HG03469 (cell line): ENCODE data around the gene KLHL18.
"Not testable (repeated sequence)": the region's sequence is repeated elsewhere in the genome, so short reads cannot be mapped to it uniquely, and the experiment has no call there.

Experiments used
- ATAC-seq: cut with Tn5 transposase; IDR thresholded peaks from one replicate; pipeline ENCODE4 v1.9.1; 2021; ENCODE audit warnings: mild to moderate bottlenecking, moderate library complexity, moderate number of reproducible peaks; ENCODE audit not compliant: unreplicated experiment

The KLHL18 gene

DNA sequence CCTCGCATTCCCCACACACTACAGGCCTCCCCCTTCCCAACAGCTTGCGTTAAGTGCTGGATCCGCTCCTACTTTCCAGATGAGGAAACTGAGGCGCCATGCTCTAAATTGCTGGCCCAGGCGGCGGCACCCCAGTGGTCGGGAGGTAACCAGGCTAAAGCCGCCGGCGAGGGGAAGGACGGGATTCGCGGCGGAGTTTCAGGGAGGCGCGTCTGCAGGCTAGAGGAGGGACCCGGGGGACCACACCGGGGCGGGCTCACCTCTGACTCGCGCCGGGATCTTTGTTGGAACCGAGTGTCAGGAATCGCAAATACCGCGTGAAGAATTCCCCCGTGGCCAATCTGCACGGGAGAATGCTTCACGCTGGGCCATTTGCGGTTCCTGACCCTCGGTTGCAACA is 73.5 kb downstream of the KLHL18 start:
- no peak for ATAC-seq

DNA sequence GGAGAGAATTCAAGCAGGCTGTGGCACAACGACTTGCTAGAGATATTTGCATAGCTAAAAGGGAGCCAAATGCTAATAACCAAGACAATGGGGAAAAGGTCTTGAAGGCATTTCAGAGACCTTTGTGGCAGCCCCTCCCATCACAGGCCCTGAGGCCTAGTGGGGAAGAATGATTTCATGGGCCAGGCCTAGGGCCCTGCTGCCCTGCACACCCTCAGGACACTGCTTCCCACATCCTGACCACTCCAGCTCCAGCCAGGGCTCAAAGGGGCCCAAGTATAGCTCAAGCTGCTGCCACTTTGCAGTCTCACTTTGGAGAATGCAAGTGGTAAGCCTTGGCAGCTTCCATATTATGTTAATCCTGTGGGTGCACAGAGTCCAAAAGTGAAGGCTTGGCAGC is 76.6 kb downstream of the KLHL18 start:
- ATAC-seq = no peak

GRCh38 chr3:47360110-47360517 is 77.4 kb downstream of the KLHL18 start:
- ATAC-seq = not testable (repeated sequence)

GRCh38 chr3:47362701-47363100 is 80.0 kb downstream of the KLHL18 start:
- ATAC-seq = no peak

- ATAC-seq = no peak
Measured at GRCh38 chr3:47365213-47366153, 82.7 kb downstream of the KLHL18 start.

DNA sequence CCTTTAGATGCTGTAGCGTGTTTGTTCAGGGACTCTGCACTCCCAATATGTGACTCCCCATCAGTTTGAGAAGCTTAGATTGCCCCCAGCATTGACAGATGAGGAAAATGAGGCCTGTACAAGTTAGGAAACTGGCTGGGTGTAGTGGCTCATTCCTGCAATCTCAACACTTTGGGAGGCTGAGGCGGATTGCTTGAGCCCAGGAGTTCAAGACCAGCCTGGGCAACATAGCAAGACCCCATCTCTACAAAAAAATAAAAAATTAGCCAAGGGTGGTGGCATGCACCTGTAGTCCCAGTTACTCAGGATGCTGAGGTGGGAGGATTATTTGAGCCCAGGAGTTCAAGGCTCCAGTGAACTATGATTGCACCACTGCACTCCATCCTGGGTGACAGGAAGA is 84.1 kb downstream of the KLHL18 start:
- ATAC-seq = no peak

DNA sequence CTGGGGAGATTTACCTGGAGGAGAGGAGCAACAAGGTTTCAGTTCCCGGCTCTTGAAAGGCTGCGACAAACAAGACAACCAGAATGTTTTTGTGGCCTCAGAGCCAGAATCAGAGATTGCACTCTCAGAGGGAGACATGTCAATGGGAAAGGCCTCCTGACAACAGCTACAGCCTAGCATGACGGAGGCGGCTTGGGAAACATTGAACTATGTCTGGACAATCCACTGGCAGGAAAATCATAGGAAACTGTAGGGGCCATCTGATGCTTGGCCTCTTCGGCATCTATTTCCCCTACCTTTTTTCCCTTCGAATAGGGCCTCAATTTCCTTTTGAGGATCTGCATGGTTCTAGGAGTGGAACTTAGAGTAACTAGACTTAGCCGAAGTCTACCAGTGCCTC is 84.9 kb downstream of the KLHL18 start:
- no peak for ATAC-seq

DNA sequence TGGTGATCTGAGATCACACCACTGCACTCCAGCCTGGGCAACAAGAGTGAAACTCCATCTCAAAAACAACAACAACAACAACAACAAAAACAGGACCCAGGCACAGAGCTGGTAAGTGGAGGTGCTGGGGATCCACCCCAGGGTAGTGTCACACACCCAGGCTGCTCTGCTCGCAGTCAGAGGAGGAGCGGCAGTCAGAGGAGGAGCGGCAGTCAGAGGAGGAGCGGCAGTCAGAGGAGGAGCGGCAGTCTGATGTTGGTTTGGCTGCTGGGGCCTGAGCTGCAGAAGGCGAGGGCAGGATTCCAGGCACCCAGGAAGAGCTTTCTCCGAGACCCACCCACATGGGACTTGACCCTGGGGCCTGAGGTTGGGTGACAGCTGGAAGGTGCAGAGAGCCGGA is 87.3 kb downstream of the KLHL18 start:
- ATAC-seq = not testable (repeated sequence)

- no peak for ATAC-seq
Measured at GRCh38 chr3:47370887-47371697, 88.3 kb downstream of the KLHL18 start.

GRCh38 chr3:47374587-47374986 is 91.8 kb downstream of the KLHL18 start:
- ATAC-seq = no peak

DNA sequence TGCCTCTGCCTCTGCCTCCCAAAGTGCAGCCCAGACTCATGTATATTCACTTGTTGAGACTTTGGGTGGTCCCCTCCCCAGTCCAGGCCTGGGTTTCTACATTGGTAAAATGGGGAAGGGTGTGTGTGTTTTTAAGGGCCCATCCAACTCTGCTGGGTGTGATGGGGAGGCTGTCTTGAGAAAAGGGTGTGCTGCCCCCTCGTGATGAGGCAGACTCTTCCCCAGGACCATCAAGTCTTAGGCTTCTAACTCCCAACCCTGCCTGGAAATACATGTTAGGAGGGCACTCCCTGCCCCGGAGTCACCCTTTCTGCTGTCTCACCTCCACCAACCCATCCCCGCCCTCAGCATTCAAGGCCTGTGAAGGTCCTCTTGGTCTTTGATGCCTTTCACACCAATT is 93.6 kb downstream of the KLHL18 start:
- ATAC-seq = no peak

DNA sequence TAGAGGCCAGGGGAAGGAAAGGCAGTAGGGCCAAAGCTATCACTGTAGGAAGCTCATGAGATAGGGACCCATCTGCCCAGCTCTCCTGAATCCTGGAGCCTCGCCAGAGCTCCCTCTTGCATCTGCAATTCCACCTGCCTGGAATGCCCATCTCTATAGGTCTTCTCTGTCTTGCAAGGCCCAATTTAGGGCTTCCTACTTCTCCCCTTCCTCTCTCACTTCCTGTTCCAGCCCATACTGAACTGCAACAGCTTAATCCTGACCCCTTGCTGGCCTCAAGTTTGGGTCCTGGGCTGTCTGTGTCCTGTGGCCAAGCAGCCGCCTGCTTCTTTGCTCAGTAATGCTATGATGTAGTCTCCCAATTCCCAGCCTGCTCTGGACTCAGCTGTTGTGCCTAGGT is 94.4 kb downstream of the KLHL18 start:
- no peak for ATAC-seq

DNA sequence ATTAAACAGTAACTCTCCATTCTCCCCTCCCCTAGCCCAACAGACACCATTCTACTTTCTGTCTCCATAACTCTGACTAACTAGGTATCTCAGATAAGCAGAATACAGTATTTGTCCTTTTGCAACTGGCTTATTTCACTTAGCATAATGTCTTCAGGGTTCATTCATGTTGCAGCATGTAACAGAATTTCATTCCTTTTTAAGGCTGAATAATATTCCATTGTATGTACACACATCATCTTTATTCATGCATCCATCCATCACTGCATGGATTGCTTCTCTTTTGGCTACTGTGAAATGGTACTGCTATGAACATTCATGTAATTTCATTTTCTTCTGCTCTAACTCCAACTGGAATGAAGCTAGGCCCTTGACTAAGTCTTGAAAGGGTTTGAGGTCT is 96.1 kb downstream of the KLHL18 start:
- no peak for ATAC-seq

GRCh38 chr3:47379411-47379899 is 96.7 kb downstream of the KLHL18 start:
- no peak for ATAC-seq

GRCh38 chr3:47380026-47380600 is 97.4 kb downstream of the KLHL18 start:
- ATAC-seq = no peak

DNA sequence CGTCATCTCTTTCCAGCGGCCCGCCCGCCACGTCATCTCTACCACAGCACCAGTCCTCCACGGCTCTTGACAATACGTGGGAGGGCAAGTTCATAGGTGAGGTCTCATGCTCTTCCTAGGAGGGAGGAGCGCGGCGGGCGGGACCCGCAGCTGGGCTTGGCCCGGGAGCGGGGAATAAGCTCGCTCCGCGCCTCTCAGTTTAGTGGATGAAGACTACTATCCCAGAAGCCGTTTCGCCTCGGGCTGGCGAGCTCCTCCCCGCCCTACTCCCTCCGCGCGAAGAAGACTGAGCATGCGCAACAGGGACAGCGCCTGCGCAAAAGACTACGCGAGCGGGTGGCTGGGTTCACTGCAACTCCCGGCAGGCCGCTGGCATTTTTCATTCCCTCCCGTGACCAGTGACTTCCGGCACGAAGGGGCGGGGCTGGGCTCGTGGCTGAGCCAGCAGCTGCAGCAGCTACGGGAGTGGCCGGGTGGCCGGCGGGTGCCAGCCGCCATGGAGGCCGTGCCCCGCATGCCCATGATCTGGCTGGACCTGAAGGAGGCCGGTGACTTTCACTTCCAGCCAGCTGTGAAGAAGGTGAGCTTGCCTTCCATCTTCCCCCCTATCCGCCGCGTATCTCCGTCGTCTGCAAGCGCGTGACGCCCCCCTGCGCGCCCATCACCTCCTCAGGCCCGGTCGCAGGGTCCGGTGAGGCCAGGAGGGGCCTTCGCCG is 98.0 kb downstream of the KLHL18 start, which contains the start of gene PTPN23:
PTPN23 (plus strand) TSS at position 421 of the 716 bp plus-strand sequence; CDS start at position 497, 76 bp downstream.
- peak; percentile 48 for ATAC-seq

- peak; percentile 38 for ATAC-seq
Measured at GRCh38 chr3:47381317-47382157, 98.8 kb downstream of the KLHL18 start.

DNA sequence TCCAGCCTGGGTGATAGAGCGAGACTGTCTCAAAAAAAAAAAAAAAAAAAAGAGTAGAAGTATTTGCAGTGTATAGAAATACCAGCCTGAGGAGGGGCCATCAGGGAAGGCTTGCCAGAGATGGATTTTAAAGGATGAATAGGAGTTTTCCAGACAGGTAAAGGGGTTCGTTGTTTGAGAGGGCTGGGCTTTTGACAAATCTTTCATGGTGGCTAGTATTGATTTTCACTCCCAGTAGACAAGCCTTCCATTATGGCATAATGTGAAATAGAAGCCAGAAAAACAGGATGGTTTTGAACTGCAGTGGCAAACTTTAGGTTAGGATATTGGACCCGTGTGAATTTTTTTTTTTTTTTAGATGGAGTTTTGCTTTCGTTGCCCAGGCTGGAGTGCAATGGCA is 101.7 kb downstream of the KLHL18 start:
- no peak for ATAC-seq

- ATAC-seq = no peak
Measured at GRCh38 chr3:47385007-47385406, 102.3 kb downstream of the KLHL18 start.

DNA sequence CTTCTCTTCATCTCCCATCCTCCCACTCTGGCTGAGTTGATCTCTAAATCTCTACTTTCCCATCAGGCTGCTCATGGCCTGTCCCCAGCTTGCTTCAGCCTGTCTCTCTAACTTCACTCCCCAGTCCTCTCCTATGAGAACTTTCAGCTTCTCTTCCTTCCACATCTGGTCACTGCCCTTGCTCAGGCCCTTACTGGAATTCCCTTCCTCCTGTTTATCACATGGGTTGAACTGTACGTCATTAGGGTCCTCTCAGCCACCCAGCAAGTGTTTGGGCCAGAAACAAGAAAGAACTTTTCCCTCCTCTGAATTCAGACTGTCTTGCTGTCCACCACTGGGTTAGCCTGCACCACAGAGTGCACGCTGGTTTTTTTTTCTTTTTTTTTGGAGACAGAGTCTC is 103.1 kb downstream of the KLHL18 start:
- ATAC-seq = no peak
